ENCODE data around the gene RPS24. TPM values are rescaled to one million over a fixed set of nuclear protein-coding genes. Genes with fewer than 3 reads are reported as not detected.

Gene RPS24
- total and polyA plus RNA-seq, 2 of the 13 experiments (the other 11 are each of a cell fraction or from before 2014, with no cell fraction given) = 2,690 to 3,319 TPM

DNA sequence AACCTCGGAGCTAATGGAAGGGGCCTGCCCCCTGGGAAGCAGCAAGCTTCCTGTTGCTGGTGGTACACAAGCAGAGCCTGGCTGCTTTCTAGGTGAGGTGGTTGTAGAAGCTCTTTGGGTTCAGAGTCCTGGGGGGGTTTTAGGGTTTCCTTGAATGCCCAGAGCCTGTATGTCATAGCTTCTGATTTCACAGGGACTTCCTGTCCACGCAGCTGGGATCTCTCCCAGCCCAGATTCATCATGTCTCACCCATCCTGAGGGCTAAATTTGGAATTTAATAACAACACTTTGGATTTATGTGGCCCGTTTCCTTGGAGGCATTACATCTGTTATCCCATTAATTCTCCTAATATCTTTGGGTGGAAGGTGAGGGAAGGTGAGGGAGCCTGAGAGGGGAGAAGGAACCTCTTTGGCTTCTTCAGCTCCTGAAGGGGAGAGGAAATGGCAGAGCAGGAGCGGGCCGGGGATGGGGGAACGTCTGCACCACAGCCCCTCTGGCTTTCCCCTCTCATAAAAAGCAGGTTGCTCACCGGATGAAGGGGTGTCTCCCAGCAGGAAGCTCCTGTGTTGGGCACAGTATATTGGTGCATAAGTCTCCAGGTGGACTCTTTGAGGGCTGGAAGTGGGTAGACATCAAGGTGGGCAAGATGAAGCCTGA, 19.7 kb downstream of the RPS24 start:
- H2AFZ ChIP-seq (ENCODE audit: low read length) = no peak overlapping the region
- no peaks in the 10 kb centered on the region for H3K36me3 ChIP-seq (replicated peaks in 1 of 2; ENCODE audit: control insufficient read depth in 1 of 2, insufficient read depth in 2 of 2, low read length in 2 of 2)
- ChIA-PET POLR2A (no interaction called here), CTCF (ENCODE audit: low intra/inter-chr PET ratio, low total read pairs) (no interaction called here)
- H3K9ac ChIP-seq (ENCODE audit: insufficient read depth, low read depth, low read length) = no peak overlapping the region
- intact Hi-C loops (cut with micrococcal nuclease; ENCODE audit: unreplicated experiment) (no loop called here), in situ Hi-C loops (cut with HindIII; ENCODE audit: extremely low pct_ligation_motif_present, low pct_unique_long_range_greater_than_20kb) (no loop called here)
- peaks cover 21% of the 10 kb centered on the region for H3K4me1 ChIP-seq (ENCODE audit: insufficient read depth, low read length)
- TF ChIP-seq RARA (CRISPR knock-in tag; IDR thresholded peaks at IDR 0.05) = no peak
- no peak for TF ChIP-seq TAF1 (CRISPR knock-in tag; IDR thresholded peaks at IDR 0.05)
- TF ChIP-seq BRCA1 (CRISPR knock-in tag; IDR thresholded peaks at IDR 0.05) = no peak
- TF ChIP-seq, protein P1, sequence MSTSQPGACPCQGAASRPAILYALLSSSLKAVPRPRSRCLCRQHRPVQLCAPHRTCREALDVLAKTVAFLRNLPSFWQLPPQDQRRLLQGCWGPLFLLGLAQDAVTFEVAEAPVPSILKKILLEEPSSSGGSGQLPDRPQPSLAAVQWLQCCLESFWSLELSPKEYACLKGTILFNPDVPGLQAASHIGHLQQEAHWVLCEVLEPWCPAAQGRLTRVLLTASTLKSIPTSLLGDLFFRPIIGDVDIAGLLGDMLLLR (CRISPR knock-in tag; IDR thresholded peaks at IDR 0.05) = no peak
- no peak for TF ChIP-seq HDAC1 (CRISPR knock-in tag; IDR thresholded peaks at IDR 0.05)
- TF ChIP-seq HHEX (CRISPR knock-in tag; IDR thresholded peaks at IDR 0.05) = no peak
- TF ChIP-seq ZNF556 (CRISPR knock-in tag; IDR thresholded peaks at IDR 0.05; ENCODE audit: borderline replicate concordance) = no peak
- no peak for TF ChIP-seq ZNF644 (CRISPR knock-in tag; IDR thresholded peaks at IDR 0.05; ENCODE audit: low read depth)
- TF ChIP-seq ZBTB7A (CRISPR knock-in tag; IDR thresholded peaks at IDR 0.05) = no peak
- TF ChIP-seq ESRRA (CRISPR knock-in tag; IDR thresholded peaks at IDR 0.05; ENCODE audit: low read depth) = no peak
- TF ChIP-seq, protein P2, sequence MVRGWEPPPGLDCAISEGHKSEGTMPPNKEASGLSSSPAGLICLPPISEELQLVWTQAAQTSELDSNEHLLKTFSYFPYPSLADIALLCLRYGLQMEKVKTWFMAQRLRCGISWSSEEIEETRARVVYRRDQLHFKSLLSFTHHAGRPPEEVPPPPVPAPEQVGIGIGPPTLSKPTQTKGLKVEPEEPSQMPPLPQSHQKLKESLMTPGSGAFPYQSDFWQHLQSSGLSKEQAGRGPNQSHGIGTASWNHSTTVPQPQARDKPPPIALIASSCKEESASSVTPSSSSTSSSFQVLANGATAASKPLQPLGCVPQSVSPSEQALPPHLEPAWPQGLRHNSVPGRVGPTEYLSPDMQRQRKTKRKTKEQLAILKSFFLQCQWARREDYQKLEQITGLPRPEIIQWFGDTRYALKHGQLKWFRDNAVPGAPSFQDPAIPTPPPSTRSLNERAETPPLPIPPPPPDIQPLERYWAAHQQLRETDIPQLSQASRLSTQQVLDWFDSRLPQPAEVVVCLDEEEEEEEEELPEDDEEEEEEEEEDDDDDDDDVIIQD (CRISPR knock-in tag; IDR thresholded peaks at IDR 0.05; ENCODE audit: low read depth) = no peak
- TF ChIP-seq ZNF251 (CRISPR knock-in tag; IDR thresholded peaks at IDR 0.05) = no peak
- no peak for TF ChIP-seq PCBP1 (IDR thresholded peaks at IDR 0.05; ENCODE audit: borderline replicate concordance, low read depth, low read length)
- no peak for TF ChIP-seq ARNTL (CRISPR knock-in tag; IDR thresholded peaks at IDR 0.05)
- TF ChIP-seq, protein P3, sequence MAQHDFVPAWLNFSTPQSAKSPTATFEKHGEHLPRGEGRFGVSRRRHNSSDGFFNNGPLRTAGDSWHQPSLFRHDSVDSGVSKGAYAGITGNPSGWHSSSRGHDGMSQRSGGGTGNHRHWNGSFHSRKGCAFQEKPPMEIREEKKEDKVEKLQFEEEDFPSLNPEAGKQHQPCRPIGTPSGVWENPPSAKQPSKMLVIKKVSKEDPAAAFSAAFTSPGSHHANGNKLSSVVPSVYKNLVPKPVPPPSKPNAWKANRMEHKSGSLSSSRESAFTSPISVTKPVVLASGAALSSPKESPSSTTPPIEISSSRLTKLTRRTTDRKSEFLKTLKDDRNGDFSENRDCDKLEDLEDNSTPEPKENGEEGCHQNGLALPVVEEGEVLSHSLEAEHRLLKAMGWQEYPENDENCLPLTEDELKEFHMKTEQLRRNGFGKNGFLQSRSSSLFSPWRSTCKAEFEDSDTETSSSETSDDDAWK (CRISPR knock-in tag; IDR thresholded peaks at IDR 0.05) = no peak
- TF ChIP-seq, protein P4, sequence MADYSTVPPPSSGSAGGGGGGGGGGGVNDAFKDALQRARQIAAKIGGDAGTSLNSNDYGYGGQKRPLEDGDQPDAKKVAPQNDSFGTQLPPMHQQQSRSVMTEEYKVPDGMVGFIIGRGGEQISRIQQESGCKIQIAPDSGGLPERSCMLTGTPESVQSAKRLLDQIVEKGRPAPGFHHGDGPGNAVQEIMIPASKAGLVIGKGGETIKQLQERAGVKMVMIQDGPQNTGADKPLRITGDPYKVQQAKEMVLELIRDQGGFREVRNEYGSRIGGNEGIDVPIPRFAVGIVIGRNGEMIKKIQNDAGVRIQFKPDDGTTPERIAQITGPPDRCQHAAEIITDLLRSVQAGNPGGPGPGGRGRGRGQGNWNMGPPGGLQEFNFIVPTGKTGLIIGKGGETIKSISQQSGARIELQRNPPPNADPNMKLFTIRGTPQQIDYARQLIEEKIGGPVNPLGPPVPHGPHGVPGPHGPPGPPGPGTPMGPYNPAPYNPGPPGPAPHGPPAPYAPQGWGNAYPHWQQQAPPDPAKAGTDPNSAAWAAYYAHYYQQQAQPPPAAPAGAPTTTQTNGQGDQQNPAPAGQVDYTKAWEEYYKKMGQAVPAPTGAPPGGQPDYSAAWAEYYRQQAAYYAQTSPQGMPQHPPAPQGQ (CRISPR knock-in tag; IDR thresholded peaks at IDR 0.05; ENCODE audit: borderline replicate concordance) = no peak
- TF ChIP-seq DNMT1 (CRISPR knock-in tag; IDR thresholded peaks at IDR 0.05) = no peak
- no peak for TF ChIP-seq MATR3 (CRISPR knock-in tag; IDR thresholded peaks at IDR 0.05)
- TF ChIP-seq KAT7 (CRISPR knock-in tag; IDR thresholded peaks at IDR 0.05; ENCODE audit: borderline replicate concordance) = no peak
- no peak for TF ChIP-seq SNAI1 (CRISPR knock-in tag; IDR thresholded peaks at IDR 0.05; ENCODE audit: borderline replicate concordance)
- H3K79me2 ChIP-seq (ENCODE audit: insufficient read depth, low read length) = no peaks in the 10 kb centered on the region
- FAIRE-seq (no peak), DNase-seq (ENCODE audit: low spot score) (no peak), ATAC-seq (no peak)
- no peak overlapping the region for H3K4me2 ChIP-seq (ENCODE audit: low read depth, low read length)
- no peaks in the 10 kb centered on the region for H3K27me3 ChIP-seq (ENCODE audit: control insufficient read depth in 1 of 2, insufficient read depth in 2 of 2, low read length in 2 of 2)
- no peaks in the 10 kb centered on the region for H4K20me1 ChIP-seq (ENCODE audit: insufficient read depth, low read length)
- H3K9me3 ChIP-seq (ENCODE audit: low read length) = no peaks in the 10 kb centered on the region
- 80% methylated on average over 6 of the region's 7 CpGs for WGBS (ENCODE audit: low lambda C conversion rate)
- no TSS peak for BruUV-seq (replicated peaks)
- no peak overlapping the region for H3K27ac ChIP-seq (ENCODE audit: extremely low read length, insufficient read depth, low read length)
- H3K4me3 ChIP-seq (replicated peaks in 1 of 3; ENCODE audit: insufficient read depth in 1 of 3, low read depth in 2 of 3, low read length in 3 of 3) = no peak overlapping the region

Data from HepG2 (cell line).